HepG2 (cell line): ENCODE measurements around the gene COQ5. TPM values are rescaled to one million over a fixed set of nuclear protein-coding genes. Genes with fewer than 3 reads are reported as not detected.

Experiments
- CC2D1A ChIP-seq: sonication (generic); formaldehyde crosslinking; IDR thresholded peaks from 2 replicates; pipeline ENCODE4 v1.8.1; 2023; ENCODE audit warnings: mild to moderate bottlenecking, missing genetic modification reagents
- CENPX ChIP-seq: sonication (generic); formaldehyde crosslinking; IDR thresholded peaks from 2 replicates; pipeline ENCODE4 v1.9.0; 2021; ENCODE audit warnings: mild to moderate bottlenecking, missing genetic modification reagents, moderate library complexity
- LCORL ChIP-seq, 2 experiments: fragments of 450-650 bp in 1 of 2; sonication (generic) in 1 of 2; formaldehyde crosslinking in 1 of 2; IDR thresholded peaks; 2 replicates each; pipeline versions ENCODE4 v1.5.0 to v1.6.1; 2017 to 2020; ENCODE audit warnings: antibody characterized with exemption in 1 of 2, missing genetic modification reagents in 1 of 2
- MBD4 ChIP-seq: IDR thresholded peaks from 2 replicates; pipeline ENCODE4 v1.6.1; 2012; ENCODE audit warnings: low read length, inconsistent platforms, borderline replicate concordance
- NR2F2 ChIP-seq: IDR thresholded peaks from 2 replicates; pipeline ENCODE4 v1.6.1; 2012; ENCODE audit warnings: low read depth, inconsistent platforms, borderline replicate concordance
- RBAK ChIP-seq: sonication (generic); formaldehyde crosslinking; IDR thresholded peaks from 2 replicates; pipeline ENCODE4 v1.5.1; 2020; ENCODE audit warnings: mild to moderate bottlenecking, missing genetic modification reagents
- SALL2 ChIP-seq: sonication (generic); formaldehyde crosslinking; IDR thresholded peaks from 2 replicates; pipeline ENCODE4 v1.8.1; 2023; ENCODE audit warnings: mild to moderate bottlenecking, missing genetic modification reagents, inconsistent platforms
- SIX4 ChIP-seq: sonication (generic); formaldehyde crosslinking; IDR thresholded peaks from 2 replicates; pipeline ENCODE4 v1.4.0; 2020; ENCODE audit warnings: missing genetic modification reagents
- YEATS4 ChIP-seq: sonication (generic); formaldehyde crosslinking; IDR thresholded peaks from 2 replicates; pipeline ENCODE4 v1.4.0; 2020; ENCODE audit warnings: missing genetic modification reagents, borderline replicate concordance
- ZFY ChIP-seq: sonication (generic); formaldehyde crosslinking; IDR thresholded peaks from 2 replicates; pipeline ENCODE4 v1.4.0; 2020; ENCODE audit warnings: missing genetic modification reagents
- ZNF235 ChIP-seq: sonication (generic); formaldehyde crosslinking; IDR thresholded peaks from 2 replicates; pipeline ENCODE4 v1.8.1; 2023; ENCODE audit warnings: mild to moderate bottlenecking, missing genetic modification reagents, borderline replicate concordance
- ZNF251 ChIP-seq: sonication (generic); formaldehyde crosslinking; IDR thresholded peaks from 2 replicates; pipeline ENCODE4 v1.9.0; 2021; ENCODE audit warnings: mild to moderate bottlenecking, missing genetic modification reagents
- ZNF3 ChIP-seq: IDR thresholded peaks from 2 replicates; pipeline ENCODE4 v1.7.0; 2017; ENCODE audit warnings: inconsistent platforms
- ZNF543 ChIP-seq: sonication (generic); formaldehyde crosslinking; IDR thresholded peaks from 2 replicates; pipeline ENCODE4 v1.4.0; 2020; ENCODE audit warnings: mild to moderate bottlenecking, missing genetic modification reagents
- ZNF713 ChIP-seq: sonication (generic); formaldehyde crosslinking; IDR thresholded peaks from 2 replicates; pipeline ENCODE4 v1.4.0; 2020; ENCODE audit warnings: mild to moderate bottlenecking, missing genetic modification reagents
- ZNF891 ChIP-seq: sonication (generic); formaldehyde crosslinking; IDR thresholded peaks from 2 replicates; pipeline ENCODE4 v1.5.0; 2020; ENCODE audit warnings: mild to moderate bottlenecking, missing genetic modification reagents
- ZSCAN20 ChIP-seq: sonication (generic); formaldehyde crosslinking; IDR thresholded peaks from 2 replicates; pipeline ENCODE4 v1.4.0; 2020; ENCODE audit warnings: missing genetic modification reagents, mild to moderate bottlenecking, borderline replicate concordance
- polyA plus RNA-seq, 8 experiments: library from polyadenylated mRNA; depleted of rRNA in 3 of 8; stranded (reverse) in 7 of 8; unstranded in 1 of 8; fragments of >200 nt; fragmentation: Illumina TruSeq in 4 of 8; extraction: Trizol in 4 of 8; gene quantifications; 2 replicates each; pipeline versions ENCODE4 v1.2.1 to v1.2.3, GENCODE V29; 2011 to 2016; ENCODE audit warnings: low read depth in 4 of 8, missing spikeins in 1 of 8, mixed read lengths in 1 of 8; ENCODE audit not compliant: insufficient read depth in 1 of 8
- total RNA-seq, 5 experiments: library from RNA; depleted of rRNA; stranded (reverse); fragments of >200 nt; fragmentation: Illumina TruSeq; extraction: Trizol; gene quantifications; 2 replicates each; pipeline ENCODE4 v1.2.3, GENCODE V29; 2016; ENCODE audit warnings: low read depth in 1 of 5
- TF ChIP-seq, protein P1 (sequence below): sonication (generic); formaldehyde crosslinking; IDR thresholded peaks from 2 replicates; pipeline ENCODE4 v1.4.0; 2020; ENCODE audit warnings: missing genetic modification reagents
- TF ChIP-seq, protein P2 (sequence below): sonication (generic); formaldehyde crosslinking; IDR thresholded peaks from 2 replicates; pipeline ENCODE4 v1.8.0; 2022; ENCODE audit warnings: mild to moderate bottlenecking, missing genetic modification reagents, borderline replicate concordance
- TF ChIP-seq, protein P3 (sequence below): IDR thresholded peaks from 2 replicates; pipeline ENCODE4 v1.6.1; 2016; ENCODE audit warnings: missing genetic modification reagents, missing compliant biosample characterization
- TF ChIP-seq, protein P4 (sequence below): sonication (generic); formaldehyde crosslinking; IDR thresholded peaks from 2 replicates; pipeline ENCODE4 v1.8.0; 2022; ENCODE audit warnings: missing genetic modification reagents, mild to moderate bottlenecking, moderate library complexity, borderline replicate concordance

The COQ5 gene
- total and polyA plus RNA-seq, 2 of the 13 experiments (the other 11 are each of a cell fraction or from before 2014, with no cell fraction given): 36.4 to 41.5 TPM

DNA sequence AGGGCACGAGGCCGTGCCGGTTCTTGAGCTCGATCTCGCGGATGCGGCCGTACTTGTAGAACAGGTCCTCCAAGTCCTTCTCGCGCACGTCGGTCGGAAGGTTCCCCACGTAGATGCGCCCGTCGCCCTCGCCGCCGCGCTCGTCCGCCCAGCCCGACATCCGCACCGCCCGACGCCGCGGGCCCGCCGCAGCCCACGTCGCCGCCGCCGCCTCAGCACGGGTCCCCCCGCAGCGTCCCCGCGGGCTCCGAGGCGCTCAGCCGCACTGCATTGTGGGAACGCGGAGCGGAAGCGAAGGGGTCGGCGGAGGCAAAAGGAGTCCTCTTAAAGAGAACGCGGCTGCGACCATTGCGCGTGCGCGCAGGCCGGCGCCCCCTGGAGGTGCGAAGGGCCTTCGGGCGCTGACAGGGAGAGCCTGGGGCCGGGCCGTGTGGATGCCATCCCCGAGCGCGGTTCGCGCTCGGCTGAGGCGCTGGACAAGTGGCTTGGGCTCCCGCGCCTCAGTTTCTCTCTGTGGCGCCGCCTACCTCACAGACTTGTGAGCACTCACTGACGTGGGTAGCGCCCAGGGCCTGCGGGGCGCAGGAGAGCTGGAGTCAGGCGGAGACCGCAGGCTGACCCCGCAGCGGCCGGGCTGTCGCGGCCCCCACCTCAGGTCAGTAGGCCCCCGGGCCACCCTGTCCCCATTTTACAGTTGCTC, 59.4 kb downstream of the COQ5 start, which contains the start of gene SRSF9 (continued):
- TF ChIP-seq, protein P1, sequence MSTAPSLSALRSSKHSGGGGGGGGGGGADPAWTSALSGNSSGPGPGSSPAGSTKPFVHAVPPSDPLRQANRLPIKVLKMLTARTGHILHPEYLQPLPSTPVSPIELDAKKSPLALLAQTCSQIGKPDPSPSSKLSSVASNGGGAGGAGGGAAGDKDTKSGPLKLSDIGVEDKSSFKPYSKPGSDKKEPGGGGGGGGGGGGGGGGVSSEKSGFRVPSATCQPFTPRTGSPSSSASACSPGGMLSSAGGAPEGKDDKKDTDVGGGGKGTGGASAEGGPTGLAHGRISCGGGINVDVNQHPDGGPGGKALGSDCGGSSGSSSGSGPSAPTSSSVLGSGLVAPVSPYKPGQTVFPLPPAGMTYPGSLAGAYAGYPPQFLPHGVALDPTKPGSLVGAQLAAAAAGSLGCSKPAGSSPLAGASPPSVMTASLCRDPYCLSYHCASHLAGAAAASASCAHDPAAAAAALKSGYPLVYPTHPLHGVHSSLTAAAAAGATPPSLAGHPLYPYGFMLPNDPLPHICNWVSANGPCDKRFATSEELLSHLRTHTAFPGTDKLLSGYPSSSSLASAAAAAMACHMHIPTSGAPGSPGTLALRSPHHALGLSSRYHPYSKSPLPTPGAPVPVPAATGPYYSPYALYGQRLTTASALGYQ (CRISPR knock-in tag): no peak
- TF ChIP-seq LCORL (IDR thresholded peaks at IDR 0.05) (no peak), LCORL (CRISPR knock-in tag; IDR thresholded peaks at IDR 0.05) (peak; percentile 80), ZNF713 (CRISPR knock-in tag) (no peak; the same call in 1 of the 2 replicates), SIX4 (CRISPR knock-in tag) (no peak), CENPX (CRISPR knock-in tag) (no peak), ZNF235 (CRISPR knock-in tag) (no peak), SALL2 (CRISPR knock-in tag) (no peak), ZNF3 (CRISPR knock-in tag) (no peak; the same call in 1 of the 2 replicates), NR2F2 (no peak), RBAK (no peak), ZSCAN20 (no peak), CC2D1A (CRISPR knock-in tag) (no peak), YEATS4 (no peak; the same call in 1 of the 2 replicates), ZFY (CRISPR knock-in tag) (peak; percentile 84), ZNF251 (CRISPR knock-in tag) (no peak), ZNF543 (CRISPR knock-in tag) (no peak), ZNF891 (CRISPR knock-in tag) (peak; percentile 76; the same call in 1 of the 2 replicates), MBD4 (no peak)
- TF ChIP-seq, protein P2, sequence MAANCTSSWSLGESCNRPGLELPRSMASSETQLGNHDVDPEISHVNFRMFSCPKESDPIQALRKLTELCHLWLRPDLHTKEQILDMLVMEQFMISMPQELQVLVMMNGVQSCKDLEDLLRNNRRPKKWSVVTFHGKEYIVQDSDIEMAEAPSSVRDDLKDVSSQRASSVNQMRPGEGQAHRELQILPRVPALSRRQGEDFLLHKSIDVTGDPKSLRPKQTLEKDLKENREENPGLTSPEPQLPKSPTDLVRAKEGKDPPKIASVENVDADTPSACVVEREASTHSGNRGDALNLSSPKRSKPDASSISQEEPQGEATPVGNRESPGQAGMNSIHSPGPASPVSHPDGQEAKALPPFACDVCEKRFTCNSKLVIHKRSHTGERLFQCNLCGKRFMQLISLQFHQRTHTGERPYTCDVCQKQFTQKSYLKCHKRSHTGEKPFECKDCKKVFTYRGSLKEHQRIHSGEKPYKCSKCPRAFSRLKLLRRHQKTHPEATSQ (CRISPR knock-in tag): no peak
- TF ChIP-seq, protein P3, sequence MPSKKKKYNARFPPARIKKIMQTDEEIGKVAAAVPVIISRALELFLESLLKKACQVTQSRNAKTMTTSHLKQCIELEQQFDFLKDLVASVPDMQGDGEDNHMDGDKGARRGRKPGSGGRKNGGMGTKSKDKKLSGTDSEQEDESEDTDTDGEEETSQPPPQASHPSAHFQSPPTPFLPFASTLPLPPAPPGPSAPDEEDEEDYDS: peak; percentile 85
- TF ChIP-seq, protein P4, sequence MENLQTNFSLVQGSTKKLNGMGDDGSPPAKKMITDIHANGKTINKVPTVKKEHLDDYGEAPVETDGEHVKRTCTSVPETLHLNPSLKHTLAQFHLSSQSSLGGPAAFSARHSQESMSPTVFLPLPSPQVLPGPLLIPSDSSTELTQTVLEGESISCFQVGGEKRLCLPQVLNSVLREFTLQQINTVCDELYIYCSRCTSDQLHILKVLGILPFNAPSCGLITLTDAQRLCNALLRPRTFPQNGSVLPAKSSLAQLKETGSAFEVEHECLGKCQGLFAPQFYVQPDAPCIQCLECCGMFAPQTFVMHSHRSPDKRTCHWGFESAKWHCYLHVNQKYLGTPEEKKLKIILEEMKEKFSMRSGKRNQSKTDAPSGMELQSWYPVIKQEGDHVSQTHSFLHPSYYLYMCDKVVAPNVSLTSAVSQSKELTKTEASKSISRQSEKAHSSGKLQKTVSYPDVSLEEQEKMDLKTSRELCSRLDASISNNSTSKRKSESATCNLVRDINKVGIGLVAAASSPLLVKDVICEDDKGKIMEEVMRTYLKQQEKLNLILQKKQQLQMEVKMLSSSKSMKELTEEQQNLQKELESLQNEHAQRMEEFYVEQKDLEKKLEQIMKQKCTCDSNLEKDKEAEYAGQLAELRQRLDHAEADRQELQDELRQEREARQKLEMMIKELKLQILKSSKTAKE (CRISPR knock-in tag): no peak
